Measurements from ENCODE around the gene COQ8B. TPM values are rescaled to one million over a fixed set of nuclear protein-coding genes. Genes with fewer than 3 reads are reported as not detected.

The COQ8B gene
- total RNA-seq, 1 experiment from 2014 or later: 35.7 TPM

DNA sequence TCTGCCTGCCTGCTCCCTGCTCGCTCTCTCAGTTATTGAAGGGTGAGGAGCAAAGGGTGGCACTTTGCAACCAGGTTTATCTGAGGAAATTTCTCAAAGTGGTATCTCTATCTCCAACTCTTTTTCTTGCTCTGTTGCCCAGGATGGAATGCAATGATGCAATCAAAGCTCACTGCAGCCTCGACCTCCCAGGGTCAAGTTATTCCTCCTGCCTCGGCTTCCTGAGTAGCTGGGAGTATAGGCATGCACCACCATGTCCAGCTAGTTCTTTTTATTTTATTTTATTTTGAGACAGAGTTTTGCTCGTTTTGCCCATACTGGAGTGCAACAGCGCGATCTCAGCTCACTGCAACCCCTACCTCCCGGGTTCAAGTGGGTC is 28.7 kb upstream of the COQ8B start:
- TSS peak; percentile 57 for BruUV-seq (replicated peaks)
- Mint-ChIP-seq H3K27me3 (ENCODE audit: insufficient read depth, unreplicated experiment) (no peaks in the 10 kb centered on the region), H3K36me3 (ENCODE audit: insufficient read depth, unreplicated experiment) (peaks cover 62% of the 10 kb centered on the region), H3K9me3 (ENCODE audit: unreplicated experiment) (no peaks in the 10 kb centered on the region), H3K4me1 (ENCODE audit: low read depth, unreplicated experiment) (peaks cover 22% of the 10 kb centered on the region), H3K4me3 (ENCODE audit: unreplicated experiment) (peak overlapping the region; percentile 30), H3K27ac (ENCODE audit: unreplicated experiment) (peak overlapping the region; percentile 86)
- Histone ChIP-seq H3K9me3 (no peaks in the 10 kb centered on the region), H3K4me3 (ENCODE audit: low read depth, low read length) (no peak overlapping the region), H3K27me3 (replicated peaks; ENCODE audit: control insufficient read depth, insufficient read depth, low read length) (no peaks in the 10 kb centered on the region), H3K4me1 (peaks cover 28% of the 10 kb centered on the region), H3K36me3 (ENCODE audit: control insufficient read depth, insufficient read depth, low read length) (no peaks in the 10 kb centered on the region)
- intact Hi-C loops (cut with micrococcal nuclease; ENCODE audit: unreplicated experiment): no loop called here
- TF ChIP-seq CTCF (IDR thresholded peaks at IDR 0.05; ENCODE audit: insufficient read depth in 1 of 2, low read depth in 1 of 2, low read length in 1 of 2, severe bottlenecking in 1 of 2, unreplicated experiment in 1 of 2): no peak
- CTCF ChIA-PET: interaction anchor here (0.6 to 1.1 kb wide), 5 partner anchors 32 to 399 kb away, joined by 3 to 8 read pairs (median 3); partner anchors contain the start of gene RAB4B
- POLR2A ChIA-PET: interaction anchor here (0.6 to 1.9 kb wide), 3 partner anchors 10 to 427 kb away, joined by 3 to 10 read pairs (median 5); partner anchors contain the start of gene RAB4B
- peak; percentile 57 to 60 for DNase-seq

GRCh38 chr19:40744554-40745401 is 28.1 kb upstream of the COQ8B start:
- H3K36me3 ChIP-seq (ENCODE audit: control insufficient read depth, insufficient read depth, low read length): peaks cover 1% of the 10 kb centered on the region; the same call in 1 of the 2 replicates
- peak overlapping the region; percentile 86 for H3K27ac Mint-ChIP-seq (ENCODE audit: unreplicated experiment)
- TF ChIP-seq CTCF (IDR thresholded peaks at IDR 0.05; ENCODE audit: insufficient read depth in 1 of 2, low read depth in 1 of 2, low read length in 1 of 2, severe bottlenecking in 1 of 2, unreplicated experiment in 1 of 2): peak; percentile 37 to 41
- DNase-seq: peak; percentile 75
- no peaks in the 10 kb centered on the region for H3K27me3 Mint-ChIP-seq (ENCODE audit: insufficient read depth, unreplicated experiment)
- peaks cover 16% of the 10 kb centered on the region for H3K4me1 Mint-ChIP-seq (ENCODE audit: low read depth, unreplicated experiment)
- ChIA-PET CTCF (interaction anchor here (0.8 to 1.1 kb wide), 5 partner anchors 33 to 141 kb away, joined by 3 to 8 read pairs (median 3); partner anchors contain the start of gene RAB4B), POLR2A (interaction anchor here (0.6 to 1.9 kb wide), 5 partner anchors 9 to 428 kb away, joined by 3 to 10 read pairs (median 5); partner anchors contain the start of genes EGLN2, NUMBL and RAB4B)
- H3K27me3 ChIP-seq (replicated peaks; ENCODE audit: control insufficient read depth, insufficient read depth, low read length): no peaks in the 10 kb centered on the region
- peaks cover 62% of the 10 kb centered on the region for H3K36me3 Mint-ChIP-seq (ENCODE audit: insufficient read depth, unreplicated experiment)
- BruUV-seq (replicated peaks): no TSS peak
- intact Hi-C loops (cut with micrococcal nuclease; ENCODE audit: unreplicated experiment): no loop called here
- H3K9me3 ChIP-seq: no peaks in the 10 kb centered on the region
- H3K4me3 Mint-ChIP-seq (ENCODE audit: unreplicated experiment): peak overlapping the region; percentile 30
- H3K4me3 ChIP-seq (ENCODE audit: low read depth, low read length): no peak overlapping the region
- no peaks in the 10 kb centered on the region for H3K9me3 Mint-ChIP-seq (ENCODE audit: unreplicated experiment)
- peaks cover 27% of the 10 kb centered on the region for H3K4me1 ChIP-seq

DNA sequence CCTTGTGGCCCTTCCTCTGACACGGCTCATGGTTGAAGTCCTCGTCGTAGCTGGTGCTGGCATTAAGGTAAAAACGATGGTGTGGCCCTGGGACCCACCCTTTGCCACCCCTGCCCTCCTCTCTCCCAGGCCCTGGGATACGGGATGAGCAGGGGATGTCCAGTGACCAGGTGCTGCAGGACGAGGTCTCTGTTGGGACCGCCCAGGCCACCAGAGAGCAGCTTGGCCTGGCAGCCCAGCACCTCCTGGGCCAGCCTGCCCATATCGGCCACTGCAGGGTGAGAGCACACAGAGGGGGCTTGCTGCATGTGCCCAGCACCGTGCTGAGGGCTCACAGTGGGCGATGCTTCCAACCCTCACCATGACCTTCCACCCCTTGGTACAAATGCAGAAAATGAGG is 27.2 kb upstream of the COQ8B start:
- Mint-ChIP-seq H3K27me3 (ENCODE audit: insufficient read depth, unreplicated experiment) (no peaks in the 10 kb centered on the region), H3K4me3 (ENCODE audit: unreplicated experiment) (no peak overlapping the region), H3K27ac (ENCODE audit: unreplicated experiment) (peak overlapping the region; percentile 86), H3K36me3 (ENCODE audit: insufficient read depth, unreplicated experiment) (peaks cover 61% of the 10 kb centered on the region), H3K9me3 (ENCODE audit: unreplicated experiment) (no peaks in the 10 kb centered on the region), H3K4me1 (ENCODE audit: low read depth, unreplicated experiment) (peaks cover 14% of the 10 kb centered on the region)
- no peaks in the 10 kb centered on the region for H3K9me3 ChIP-seq
- H3K27me3 ChIP-seq (replicated peaks; ENCODE audit: control insufficient read depth, insufficient read depth, low read length): no peaks in the 10 kb centered on the region
- H3K4me1 ChIP-seq: peaks cover 20% of the 10 kb centered on the region
- no peak for TF ChIP-seq CTCF (IDR thresholded peaks at IDR 0.05; ENCODE audit: insufficient read depth in 1 of 2, low read depth in 1 of 2, low read length in 1 of 2, severe bottlenecking in 1 of 2, unreplicated experiment in 1 of 2)
- intact Hi-C loops (cut with micrococcal nuclease; ENCODE audit: unreplicated experiment): no loop called here
- no TSS peak for BruUV-seq (replicated peaks)
- no peak overlapping the region for H3K4me3 ChIP-seq (ENCODE audit: low read depth, low read length)
- CTCF ChIA-PET: interaction anchor here (0.6 to 1.0 kb wide), 2 partner anchors 13 to 118 kb away, joined by 3 to 6 read pairs; no protein-coding TSS in a partner anchor
- DNase-seq: no peak
- H3K36me3 ChIP-seq (ENCODE audit: control insufficient read depth, insufficient read depth, low read length): peaks cover 1% of the 10 kb centered on the region; the same call in 1 of the 2 replicates
- POLR2A ChIA-PET: interaction anchor here (0.7 to 0.9 kb wide), 2 partner anchors 34 to 54 kb away, joined by 4 to 5 read pairs; partner anchors contain the start of gene NUMBL

Data from Caco-2 (cell line).